ENCODE data around the gene ANKRD33B. TPM values are rescaled to one million over a fixed set of nuclear protein-coding genes. Genes with fewer than 3 reads are reported as not detected.

Gene ANKRD33B
- polyA plus RNA-seq, 3 donors: 0.05 TPM; not detected in 2

GRCh38 chr5:10673407-10673806 lies 109.5 kb downstream of the ANKRD33B start:
- Histone ChIP-seq H3K4me3 (replicated peaks in 1 of 3; ENCODE audit: low read depth in 2 of 3, low read length in 3 of 3) (no peak overlapping the region), H3K27ac (ENCODE audit: low read depth in 1 of 2, low read length in 2 of 2) (no peak overlapping the region), H3K36me3 (replicated peaks in 1 of 2; ENCODE audit: control insufficient read depth in 1 of 2, insufficient read depth in 2 of 2, low read length in 2 of 2) (peaks cover 9 to 17% of the 10 kb centered on the region in 2 donors), H3K79me2 (ENCODE audit: insufficient read depth, low read length) (no peaks in the 10 kb centered on the region), H3K4me2 (replicated peaks; ENCODE audit: extremely low read depth, low read length, poor library complexity, severe bottlenecking) (no peak overlapping the region), H3K27me3 (ENCODE audit: control insufficient read depth in 2 of 2, insufficient read depth in 2 of 2, low read length in 2 of 2) (no peaks in the 10 kb centered on the region), H3K4me1 (ENCODE audit: control insufficient read depth in 1 of 2, insufficient read depth in 2 of 2, low read length in 2 of 2) (peaks cover 8 to 11% of the 10 kb centered on the region in 2 donors), H2AFZ (ENCODE audit: insufficient read depth, low read depth, low read length, poor library complexity, severe bottlenecking) (no peak overlapping the region), H3K9ac (ENCODE audit: insufficient read depth, low read length, poor library complexity, severe bottlenecking) (no peak overlapping the region), H4K20me1 (ENCODE audit: insufficient read depth, low read length) (no peaks in the 10 kb centered on the region), H3K9me3 (replicated peaks in 1 of 2; ENCODE audit: control insufficient read depth in 1 of 2, insufficient read depth in 1 of 2, low read length in 2 of 2) (no peaks in the 10 kb centered on the region)
- TF ChIP-seq CTCF (IDR thresholded peaks at IDR 0.05): no peak
- DNase-seq: no peak
- no peak overlapping the region for H3K27ac Mint-ChIP-seq
- H3K4me3 Mint-ChIP-seq: no peak overlapping the region
- H3K36me3 Mint-ChIP-seq: peaks cover 15 to 21% of the 10 kb centered on the region in 2 donors
- WGBS (ENCODE audit: insufficient coverage): 100% methylated on average over 4 of the region's 9 CpGs
- intact Hi-C loops (cut with micrococcal nuclease): no loop called here
- peaks cover 0 to 7% (median 2%) of the 10 kb centered on the region in 7 donors for H3K9me3 Mint-ChIP-seq
- H3K4me1 Mint-ChIP-seq: peaks cover 9% of the 10 kb centered on the region
- H3K27me3 Mint-ChIP-seq (ENCODE audit: low read depth in 3 of 3): peaks cover 2 to 8% (median 3%) of the 10 kb centered on the region in 3 donors

- H3K79me2 ChIP-seq (ENCODE audit: insufficient read depth, low read length): no peaks in the 10 kb centered on the region
- no peaks in the 10 kb centered on the region for H3K27me3 ChIP-seq (ENCODE audit: control insufficient read depth in 2 of 2, insufficient read depth in 2 of 2, low read length in 2 of 2)
- H3K27ac ChIP-seq (ENCODE audit: low read depth in 1 of 2, low read length in 2 of 2): no peak overlapping the region
- Mint-ChIP-seq H3K4me1 (peaks cover 9% of the 10 kb centered on the region), H3K9me3 (peaks cover 0 to 7% (median 2%) of the 10 kb centered on the region in 7 donors), H3K27ac (no peak overlapping the region), H3K36me3 (peaks cover 22 to 26% of the 10 kb centered on the region in 2 donors), H3K4me3 (no peak overlapping the region), H3K27me3 (ENCODE audit: low read depth in 3 of 3) (peaks cover 2 to 8% (median 3%) of the 10 kb centered on the region in 3 donors)
- DNase-seq: no peak
- H3K4me3 ChIP-seq (replicated peaks in 1 of 3; ENCODE audit: low read depth in 2 of 3, low read length in 3 of 3): no peak overlapping the region
- H3K9me3 ChIP-seq (replicated peaks in 1 of 2; ENCODE audit: control insufficient read depth in 1 of 2, insufficient read depth in 1 of 2, low read length in 2 of 2): no peaks in the 10 kb centered on the region
- TF ChIP-seq CTCF (IDR thresholded peaks at IDR 0.05): no peak
- intact Hi-C loops (cut with micrococcal nuclease): no loop called here
- H2AFZ ChIP-seq (ENCODE audit: insufficient read depth, low read depth, low read length, poor library complexity, severe bottlenecking): no peak overlapping the region
- H3K4me1 ChIP-seq (ENCODE audit: control insufficient read depth in 1 of 2, insufficient read depth in 2 of 2, low read length in 2 of 2): peaks cover 8 to 11% of the 10 kb centered on the region in 2 donors
- 98% methylated on average over 11 of the region's 11 CpGs for WGBS (ENCODE audit: insufficient coverage)
- no peak overlapping the region for H3K4me2 ChIP-seq (replicated peaks; ENCODE audit: extremely low read depth, low read length, poor library complexity, severe bottlenecking)
- no peaks in the 10 kb centered on the region for H4K20me1 ChIP-seq (ENCODE audit: insufficient read depth, low read length)
- H3K9ac ChIP-seq (ENCODE audit: insufficient read depth, low read length, poor library complexity, severe bottlenecking): no peak overlapping the region
- H3K36me3 ChIP-seq (replicated peaks in 1 of 2; ENCODE audit: control insufficient read depth in 1 of 2, insufficient read depth in 2 of 2, low read length in 2 of 2): peaks cover 14 to 24% of the 10 kb centered on the region in 2 donors
Observed at GRCh38 chr5:10674096-10674495, 110.2 kb downstream of the ANKRD33B start.

Data from CD14-positive monocyte (primary cell).